ENCODE results near the gene WSB2.

The WSB2 gene

GRCh38 chr12:118061873-118062843, 1.2 kb upstream of the WSB2 start:
- DNase-seq, result peak; percentile 16

GRCh38 chr12:118060301-118061010, 523 bp downstream of the WSB2 start:
- DNase-seq, result peak; percentile 39

GRCh38 chr12:118059341-118060191, 1.4 kb downstream of the WSB2 start:
- DNase-seq, result peak; percentile 41

GRCh38 chr12:118058881-118059280, 2.1 kb downstream of the WSB2 start:
- DNase-seq, result peak; percentile 43

GRCh38 chr12:118058227-118058626, 2.8 kb downstream of the WSB2 start:
- no peak for DNase-seq

- DNase-seq, result no peak
Observed at GRCh38 chr12:118055865-118056773, 4.9 kb downstream of the WSB2 start.

- peak; percentile 85 for DNase-seq
Observed at GRCh38 chr12:118055144-118055557, 5.8 kb downstream of the WSB2 start.

GRCh38 chr12:118053071-118053985, 7.7 kb downstream of the WSB2 start:
- peak; percentile 65 for DNase-seq

GRCh38 chr12:118052324-118053070, 8.5 kb downstream of the WSB2 start:
- no peak for DNase-seq

- DNase-seq, result no peak
Observed at GRCh38 chr12:118050972-118051910, 9.7 kb downstream of the WSB2 start.

GRCh38 chr12:118046430-118046829, 14.5 kb downstream of the WSB2 start:
- DNase-seq, result no peak

- DNase-seq, result no peak
Observed at GRCh38 chr12:118044577-118044976, 16.4 kb downstream of the WSB2 start.

- no peak for DNase-seq
Observed at GRCh38 chr12:118044075-118044474, 16.9 kb downstream of the WSB2 start.

GRCh38 chr12:118042091-118042490, 18.9 kb downstream of the WSB2 start:
- DNase-seq, result no peak

- no peak for DNase-seq
Observed at GRCh38 chr12:118038137-118038536, 22.8 kb downstream of the WSB2 start.

- no peak for DNase-seq
Observed at GRCh38 chr12:118036672-118037411, 24.1 kb downstream of the WSB2 start.

GRCh38 chr12:118035190-118036041, 25.6 kb downstream of the WSB2 start:
- no peak for DNase-seq
